ENCODE measurements around the gene SPEF2. TPM values are rescaled to one million over a fixed set of nuclear protein-coding genes. Genes with fewer than 3 reads are reported as not detected.
"Not testable (repeated sequence)": the region's sequence is repeated elsewhere in the genome, so short reads cannot be mapped to it uniquely, and the experiment has no call there.

SPEF2 gene
- total RNA-seq, 1 donor from 2014 or later = 10.8 TPM

DNA sequence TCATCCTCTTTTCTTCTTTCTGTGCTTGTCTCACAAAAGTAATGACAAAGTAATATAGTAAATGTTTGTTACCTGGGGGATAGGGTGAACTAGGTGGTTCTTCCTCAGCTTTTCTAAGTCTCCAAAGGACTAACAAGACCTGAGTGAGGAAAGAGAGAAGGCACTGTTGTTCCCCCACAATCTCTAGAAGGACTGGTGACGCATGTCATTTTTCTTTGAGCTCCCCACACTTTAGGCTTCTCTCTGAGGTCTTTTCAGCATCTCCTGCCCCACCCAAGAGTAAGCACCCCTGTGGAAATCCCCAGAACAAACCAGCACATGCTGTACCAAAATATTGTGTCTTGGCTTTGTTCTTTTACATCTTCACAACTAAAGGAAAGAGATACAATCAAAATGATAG, 236.6 kb downstream of the SPEF2 start:
- peak overlapping the region; percentile 63 for H3K27ac ChIP-seq
- intact Hi-C loops (cut with DNase I) = no loop called here
- H3K4me3 ChIP-seq = no peak overlapping the region
- TF ChIP-seq POLR2A (IDR thresholded peaks at IDR 0.05) (no peak), POLR2AphosphoS5 (IDR thresholded peaks at IDR 0.05; ENCODE audit: insufficient read depth in 1 of 2, low read depth in 1 of 2) (no peak), CTCF (IDR thresholded peaks at IDR 0.05) (no peak)
- DNase-seq (ENCODE audit: extremely low spot score in 2 of 2) = no peak
- H3K4me1 ChIP-seq = peaks cover 35% of the 10 kb centered on the region
- no peaks in the 10 kb centered on the region for H3K9me3 ChIP-seq
- H3K27me3 ChIP-seq = no peaks in the 10 kb centered on the region
- no peaks in the 10 kb centered on the region for H3K36me3 ChIP-seq

- peak overlapping the region; percentile 20 for H3K27ac ChIP-seq
- peaks cover 35% of the 10 kb centered on the region for H3K4me1 ChIP-seq
- H3K36me3 ChIP-seq = no peaks in the 10 kb centered on the region
- DNase-seq (ENCODE audit: extremely low spot score in 2 of 2) = no peak
- no peaks in the 10 kb centered on the region for H3K27me3 ChIP-seq
- H3K9me3 ChIP-seq = no peaks in the 10 kb centered on the region
- TF ChIP-seq CTCF (IDR thresholded peaks at IDR 0.05) (no peak), POLR2A (IDR thresholded peaks at IDR 0.05) (no peak), POLR2AphosphoS5 (IDR thresholded peaks at IDR 0.05; ENCODE audit: insufficient read depth in 1 of 2, low read depth in 1 of 2) (no peak)
- intact Hi-C loops (cut with DNase I) = no loop called here
- no peak overlapping the region for H3K4me3 ChIP-seq
Observed at GRCh38 chr5:35855187-35855586, 237.5 kb downstream of the SPEF2 start.

DNA sequence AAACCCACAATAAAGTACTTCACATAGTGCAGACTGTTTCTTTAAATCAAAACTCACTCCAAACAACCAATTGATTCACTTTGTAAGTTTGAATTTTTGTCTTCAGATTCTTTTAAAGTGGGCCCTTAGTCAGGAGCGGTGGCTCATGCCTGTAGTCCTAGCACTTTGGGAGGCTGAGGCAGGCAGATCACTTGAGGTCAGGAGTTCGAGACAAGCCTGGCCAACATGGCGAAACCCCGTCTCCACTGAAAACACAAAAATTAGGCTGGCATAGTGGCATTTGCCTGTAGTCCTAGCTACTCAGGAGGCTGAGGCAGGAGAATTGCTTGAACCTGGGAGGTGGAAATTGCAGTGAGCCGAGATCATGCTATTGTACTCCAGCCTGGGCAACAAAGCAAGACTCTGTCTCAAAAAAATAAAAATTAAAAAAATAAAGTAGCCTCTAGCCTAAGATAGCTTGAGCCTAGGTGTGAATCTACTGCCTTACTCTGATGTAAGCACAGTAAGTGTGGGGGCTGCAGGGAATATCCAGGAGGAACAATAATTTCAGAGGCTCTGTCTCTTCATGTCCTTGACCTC, 238.6 kb downstream of the SPEF2 start:
- H3K27me3 ChIP-seq; H3K4me3 ChIP-seq; intact Hi-C loops (cut with DNase I); H3K36me3 ChIP-seq; DNase-seq (ENCODE audit: extremely low spot score in 2 of 2); H3K9me3 ChIP-seq: not testable (repeated sequence)
- peaks cover 33% of the 10 kb centered on the region for H3K4me1 ChIP-seq
- peak overlapping the region; percentile 20 for H3K27ac ChIP-seq

DNA sequence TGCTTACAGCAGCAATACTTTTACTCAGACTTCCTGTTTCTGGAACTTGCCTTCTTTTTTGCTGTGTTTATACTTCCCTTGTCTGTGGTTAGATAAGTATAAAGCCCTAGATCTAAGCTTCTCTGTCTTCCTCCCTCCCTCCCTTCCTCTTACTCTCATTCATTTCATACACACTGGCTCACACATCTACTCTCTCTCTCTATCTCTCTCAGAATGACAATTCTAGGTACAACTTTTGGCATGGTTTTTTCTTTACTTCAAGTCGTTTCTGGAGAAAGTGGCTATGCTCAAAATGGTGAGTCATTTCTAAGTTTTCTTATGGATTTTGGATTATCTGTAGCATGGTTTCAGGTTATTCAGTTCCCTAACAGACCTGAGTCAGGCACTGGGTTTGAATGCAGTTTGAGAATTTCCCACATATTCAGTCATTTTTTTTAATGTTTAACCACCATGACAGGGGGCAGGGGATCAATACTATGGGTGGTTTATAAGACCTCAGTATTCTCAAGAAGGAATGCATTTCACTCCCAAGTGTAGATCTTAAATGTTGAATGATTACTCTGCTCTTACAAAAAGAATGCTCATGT, 239.2 kb downstream of the SPEF2 start, which contains the start of gene IL7R:
IL7R (plus strand) TSS at position 127 of the 587 bp plus-strand sequence; CDS start at position 214, 87 bp downstream.
- Histone ChIP-seq H3K27me3 (no peaks in the 10 kb centered on the region), H3K36me3 (no peaks in the 10 kb centered on the region), H3K4me3 (peak within 1 kb of the TSS in 1 of 2 donors; percentile 16), H3K9me3 (no peaks in the 10 kb centered on the region), H3K4me1 (peaks cover 27% of the 10 kb centered on the region), H3K27ac (peak within 1 kb of the TSS; percentile 20)
- DNase-seq (ENCODE audit: extremely low spot score in 2 of 2) = no peak
- intact Hi-C loops (cut with DNase I) = no loop called here
- TF ChIP-seq POLR2AphosphoS5 (IDR thresholded peaks at IDR 0.05; ENCODE audit: insufficient read depth in 1 of 2, low read depth in 1 of 2) (no peak), POLR2A (IDR thresholded peaks at IDR 0.05) (no peak), CTCF (IDR thresholded peaks at IDR 0.05) (no peak)

- intact Hi-C loops (cut with DNase I) = no loop called here
- Histone ChIP-seq H3K4me3 (peak overlapping the region in 1 of 2 donors; percentile 16), H3K4me1 (peaks cover 19% of the 10 kb centered on the region), H3K9me3 (no peaks in the 10 kb centered on the region), H3K27me3 (no peaks in the 10 kb centered on the region), H3K27ac (no peak overlapping the region), H3K36me3 (no peaks in the 10 kb centered on the region)
- no peak for TF ChIP-seq POLR2A (IDR thresholded peaks at IDR 0.05)
- TF ChIP-seq POLR2AphosphoS5 (IDR thresholded peaks at IDR 0.05; ENCODE audit: insufficient read depth in 1 of 2, low read depth in 1 of 2) = no peak
- TF ChIP-seq CTCF (IDR thresholded peaks at IDR 0.05) = no peak
- DNase-seq (ENCODE audit: extremely low spot score in 2 of 2) = no peak
Observed at GRCh38 chr5:35857606-35858205, 240.0 kb downstream of the SPEF2 start.

Measured in vagina (tissue), 2 donors.